ENCODE data around the gene ITGA4. TPM values are rescaled to one million over a fixed set of nuclear protein-coding genes. Genes with fewer than 3 reads are reported as not detected.

The ITGA4 gene
- total and polyA plus RNA-seq, 11 donors, result 0.23 to 16.5 (median 1.7) TPM

GRCh38 chr2:181457741-181458425 lies 697 bp downstream of the ITGA4 start:
- DNase-seq, result peak; percentile 12 to 65 (median 28)
- H3K4me1 ChIP-seq, result peaks cover 0 to 42% (median 6%) of the 10 kb centered on the region in 12 donors
- peak overlapping the region; percentile 22 to 66 (median 57) for H3K4me3 ChIP-seq
- no peaks in the 10 kb centered on the region for H3K9me3 ChIP-seq
- TF ChIP-seq CTCF (IDR thresholded peaks at IDR 0.05) (no peak), POLR2A (IDR thresholded peaks at IDR 0.05) (no peak)
- 3 to 10% (median 4%) methylated on average over 15 to 45 of the region's 45 CpGs for WGBS, 4 donors
- no peaks in the 10 kb centered on the region for H3K36me3 ChIP-seq
- ATAC-seq, result peak in 3 of 4 donors; percentile 17 to 61 (median 51)
- peaks cover 3 to 35% (median 21%) of the 10 kb centered on the region in 9 donors for H3K27me3 ChIP-seq
- intact Hi-C loops (cut with DNase I), result loop anchor here in 5 of 10 donors (2.0 to 10.0 kb wide), 6 partner anchors 143 to 356 kb away; no protein-coding TSS in a partner anchor
- H3K27ac ChIP-seq, result peak overlapping the region in 9 of 12 donors; percentile 26 to 92 (median 49)

GRCh38 chr2:181458871-181459270 lies 1.7 kb downstream of the ITGA4 start:
- Histone ChIP-seq H3K27me3 (peaks cover 3 to 35% (median 21%) of the 10 kb centered on the region in 9 donors), H3K27ac (peak overlapping the region in 2 of 12 donors; percentile 15 to 92), H3K9me3 (no peaks in the 10 kb centered on the region), H3K36me3 (no peaks in the 10 kb centered on the region), H3K4me3 (peak overlapping the region in 6 of 12 donors; percentile 53 to 66 (median 64)), H3K4me1 (peaks cover 0 to 52% (median 6%) of the 10 kb centered on the region in 12 donors)
- DNase-seq (no peak), ATAC-seq (no peak)
- intact Hi-C loops (cut with DNase I), result loop anchor here in 5 of 10 donors (5.0 to 10.0 kb wide), 5 partner anchors 144 to 357 kb away; no protein-coding TSS in a partner anchor
- 75 to 85% (median 82%) methylated on average over 2 of the region's 2 CpGs for WGBS, 4 donors
- no peak for TF ChIP-seq POLR2A (IDR thresholded peaks at IDR 0.05)
- no peak for TF ChIP-seq CTCF (IDR thresholded peaks at IDR 0.05)

- intact Hi-C loops (cut with DNase I), result loop anchor here in 8 of 10 donors (5.0 to 10.0 kb wide), 8 partner anchors 145 to 1335 kb away; no protein-coding TSS in a partner anchor
- no peaks in the 10 kb centered on the region for H3K36me3 ChIP-seq
- H3K27ac ChIP-seq, result peak overlapping the region in 2 of 12 donors; percentile 15 to 92
- H3K27me3 ChIP-seq, result peaks cover 3 to 34% (median 21%) of the 10 kb centered on the region in 9 donors
- peak overlapping the region in 4 of 12 donors; percentile 5 to 66 (median 62) for H3K4me3 ChIP-seq
- WGBS, 4 donors, result 11 to 28% (median 25%) methylated on average over 1 of the region's 1 CpG
- ATAC-seq (no peak), DNase-seq (no peak)
- no peaks in the 10 kb centered on the region for H3K9me3 ChIP-seq
- peaks cover 0 to 56% (median 6%) of the 10 kb centered on the region in 12 donors for H3K4me1 ChIP-seq
- TF ChIP-seq POLR2A (IDR thresholded peaks at IDR 0.05) (no peak), CTCF (IDR thresholded peaks at IDR 0.05) (no peak)
These were observed 2.4 kb downstream of the ITGA4 start for GRCh38 chr2:181459621-181460021.
